ENCODE measurements around the gene NEK2. TPM values are rescaled to one million over a fixed set of nuclear protein-coding genes. Genes with fewer than 3 reads are reported as not detected.

NEK2 gene
- total and polyA plus RNA-seq, 2 of the 13 experiments (the other 11 are each of a cell fraction or from before 2014, with no cell fraction given): 10.9 to 40.8 TPM

DNA sequence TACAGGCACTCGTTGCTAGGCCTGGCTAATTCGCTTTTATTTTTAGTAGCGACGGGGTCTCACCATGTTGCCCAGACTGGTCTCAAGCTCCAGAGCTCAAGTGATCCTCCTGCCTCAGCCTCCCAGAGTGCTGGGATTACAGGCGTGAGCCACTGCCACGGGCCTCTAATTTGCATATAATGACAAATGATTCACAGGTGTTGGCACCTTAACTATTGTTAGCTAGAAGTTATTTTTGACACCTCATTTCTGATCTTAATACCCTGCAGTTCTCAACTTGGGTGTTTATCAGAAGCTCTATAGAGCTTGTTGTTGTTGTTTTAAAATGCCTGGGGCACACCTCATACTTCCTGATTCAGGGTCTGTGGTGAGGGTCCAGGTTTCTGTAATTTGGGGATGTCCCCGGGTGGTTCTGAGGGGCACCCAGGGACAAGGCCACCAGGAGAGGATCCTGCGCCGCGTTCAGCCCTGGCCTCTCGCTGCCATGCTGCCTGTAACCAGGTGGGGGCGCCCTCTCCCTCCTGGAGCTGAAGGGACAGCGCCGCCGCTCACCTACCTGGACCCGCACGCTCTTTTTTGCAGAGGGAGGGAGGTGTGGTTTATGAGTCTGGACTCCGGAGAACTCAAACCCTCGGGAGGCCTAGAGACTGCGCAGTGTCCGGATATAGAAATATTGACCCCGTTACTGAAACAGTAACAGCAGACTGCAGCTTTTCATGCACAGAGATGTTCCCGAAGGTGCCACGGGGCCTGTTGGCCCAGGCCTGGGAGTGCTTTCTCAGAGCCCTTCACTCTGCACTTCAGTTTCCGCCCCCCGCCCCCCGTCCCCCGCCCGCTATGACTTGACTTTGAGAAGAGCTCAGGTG lies 23.0 kb upstream of the NEK2 start (continued):
- TF ChIP-seq, protein P1, sequence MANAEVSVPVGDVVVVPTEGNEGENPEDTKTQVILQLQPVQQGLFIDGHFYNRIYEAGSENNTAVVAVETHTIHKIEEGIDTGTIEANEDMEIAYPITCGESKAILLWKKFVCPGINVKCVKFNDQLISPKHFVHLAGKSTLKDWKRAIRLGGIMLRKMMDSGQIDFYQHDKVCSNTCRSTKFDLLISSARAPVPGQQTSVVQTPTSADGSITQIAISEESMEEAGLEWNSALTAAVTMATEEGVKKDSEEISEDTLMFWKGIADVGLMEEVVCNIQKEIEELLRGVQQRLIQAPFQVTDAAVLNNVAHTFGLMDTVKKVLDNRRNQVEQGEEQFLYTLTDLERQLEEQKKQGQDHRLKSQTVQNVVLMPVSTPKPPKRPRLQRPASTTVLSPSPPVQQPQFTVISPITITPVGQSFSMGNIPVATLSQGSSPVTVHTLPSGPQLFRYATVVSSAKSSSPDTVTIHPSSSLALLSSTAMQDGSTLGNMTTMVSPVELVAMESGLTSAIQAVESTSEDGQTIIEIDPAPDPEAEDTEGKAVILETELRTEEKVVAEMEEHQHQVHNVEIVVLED (CRISPR knock-in tag; IDR thresholded peaks at IDR 0.05; ENCODE audit: borderline replicate concordance): peak; percentile 33; the same call in 1 of the 2 replicates
- TF ChIP-seq ZNF547 (CRISPR knock-in tag; IDR thresholded peaks at IDR 0.05) (0 out of 2 replicates have a peak, but pooled peaks have one; percentile 76), NCOA1 (CRISPR knock-in tag; IDR thresholded peaks at IDR 0.05) (no peak), SMC3 (IDR thresholded peaks at IDR 0.05; ENCODE audit: low read length) (peak; percentile 73), MIXL1 (CRISPR knock-in tag; IDR thresholded peaks at IDR 0.05) (peak; percentile 86; the same call in 1 of the 2 replicates), MXI1 (IDR thresholded peaks at IDR 0.05; ENCODE audit: borderline replicate concordance, low read depth, low read length) (peak; percentile 71; the same call in 2 of the 3 replicates), ZNF263 (CRISPR knock-in tag; IDR thresholded peaks at IDR 0.05) (peak; percentile 39; the same call in 1 of the 2 replicates), ZBTB1 (CRISPR knock-in tag; IDR thresholded peaks at IDR 0.05; ENCODE audit: borderline replicate concordance) (no peak)
- TF ChIP-seq, protein P2, sequence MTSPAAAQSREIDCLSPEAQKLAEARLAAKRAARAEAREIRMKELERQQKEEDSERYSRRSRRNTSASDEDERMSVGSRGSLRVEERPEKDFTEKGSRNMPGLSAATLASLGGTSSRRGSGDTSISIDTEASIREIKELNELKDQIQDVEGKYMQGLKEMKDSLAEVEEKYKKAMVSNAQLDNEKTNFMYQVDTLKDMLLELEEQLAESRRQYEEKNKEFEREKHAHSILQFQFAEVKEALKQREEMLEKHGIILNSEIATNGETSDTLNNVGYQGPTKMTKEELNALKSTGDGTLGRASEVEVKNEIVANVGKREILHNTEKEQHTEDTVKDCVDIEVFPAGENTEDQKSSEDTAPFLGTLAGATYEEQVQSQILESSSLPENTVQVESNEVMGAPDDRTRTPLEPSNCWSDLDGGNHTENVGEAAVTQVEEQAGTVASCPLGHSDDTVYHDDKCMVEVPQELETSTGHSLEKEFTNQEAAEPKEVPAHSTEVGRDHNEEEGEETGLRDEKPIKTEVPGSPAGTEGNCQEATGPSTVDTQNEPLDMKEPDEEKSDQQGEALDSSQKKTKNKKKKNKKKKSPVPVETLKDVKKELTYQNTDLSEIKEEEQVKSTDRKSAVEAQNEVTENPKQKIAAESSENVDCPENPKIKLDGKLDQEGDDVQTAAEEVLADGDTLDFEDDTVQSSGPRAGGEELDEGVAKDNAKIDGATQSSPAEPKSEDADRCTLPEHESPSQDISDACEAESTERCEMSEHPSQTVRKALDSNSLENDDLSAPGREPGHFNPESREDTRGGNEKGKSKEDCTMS (CRISPR knock-in tag; conservative IDR thresholded peaks at IDR 0.05): no peak
- TF ChIP-seq, protein P3, sequence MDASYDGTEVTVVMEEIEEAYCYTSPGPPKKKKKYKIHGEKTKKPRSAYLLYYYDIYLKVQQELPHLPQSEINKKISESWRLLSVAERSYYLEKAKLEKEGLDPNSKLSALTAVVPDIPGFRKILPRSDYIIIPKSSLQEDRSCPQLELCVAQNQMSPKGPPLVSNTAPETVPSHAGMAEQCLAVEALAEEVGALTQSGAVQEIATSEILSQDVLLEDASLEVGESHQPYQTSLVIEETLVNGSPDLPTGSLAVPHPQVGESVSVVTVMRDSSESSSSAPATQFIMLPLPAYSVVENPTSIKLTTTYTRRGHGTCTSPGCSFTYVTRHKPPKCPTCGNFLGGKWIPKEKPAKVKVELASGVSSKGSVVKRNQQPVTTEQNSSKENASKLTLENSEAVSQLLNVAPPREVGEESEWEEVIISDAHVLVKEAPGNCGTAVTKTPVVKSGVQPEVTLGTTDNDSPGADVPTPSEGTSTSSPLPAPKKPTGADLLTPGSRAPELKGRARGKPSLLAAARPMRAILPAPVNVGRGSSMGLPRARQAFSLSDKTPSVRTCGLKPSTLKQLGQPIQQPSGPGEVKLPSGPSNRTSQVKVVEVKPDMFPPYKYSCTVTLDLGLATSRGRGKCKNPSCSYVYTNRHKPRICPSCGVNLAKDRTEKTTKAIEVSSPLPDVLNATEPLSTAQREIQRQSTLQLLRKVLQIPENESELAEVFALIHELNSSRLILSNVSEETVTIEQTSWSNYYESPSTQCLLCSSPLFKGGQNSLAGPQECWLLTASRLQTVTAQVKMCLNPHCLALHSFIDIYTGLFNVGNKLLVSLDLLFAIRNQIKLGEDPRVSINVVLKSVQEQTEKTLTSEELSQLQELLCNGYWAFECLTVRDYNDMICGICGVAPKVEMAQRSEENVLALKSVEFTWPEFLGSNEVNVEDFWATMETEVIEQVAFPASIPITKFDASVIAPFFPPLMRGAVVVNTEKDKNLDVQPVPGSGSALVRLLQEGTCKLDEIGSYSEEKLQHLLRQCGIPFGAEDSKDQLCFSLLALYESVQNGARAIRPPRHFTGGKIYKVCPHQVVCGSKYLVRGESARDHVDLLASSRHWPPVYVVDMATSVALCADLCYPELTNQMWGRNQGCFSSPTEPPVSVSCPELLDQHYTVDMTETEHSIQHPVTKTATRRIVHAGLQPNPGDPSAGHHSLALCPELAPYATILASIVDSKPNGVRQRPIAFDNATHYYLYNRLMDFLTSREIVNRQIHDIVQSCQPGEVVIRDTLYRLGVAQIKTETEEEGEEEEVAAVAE (CRISPR knock-in tag; IDR thresholded peaks at IDR 0.05; ENCODE audit: borderline replicate concordance): 0 out of 2 replicates have a peak, but pooled peaks have one; percentile 30
- TF ChIP-seq, protein P4, sequence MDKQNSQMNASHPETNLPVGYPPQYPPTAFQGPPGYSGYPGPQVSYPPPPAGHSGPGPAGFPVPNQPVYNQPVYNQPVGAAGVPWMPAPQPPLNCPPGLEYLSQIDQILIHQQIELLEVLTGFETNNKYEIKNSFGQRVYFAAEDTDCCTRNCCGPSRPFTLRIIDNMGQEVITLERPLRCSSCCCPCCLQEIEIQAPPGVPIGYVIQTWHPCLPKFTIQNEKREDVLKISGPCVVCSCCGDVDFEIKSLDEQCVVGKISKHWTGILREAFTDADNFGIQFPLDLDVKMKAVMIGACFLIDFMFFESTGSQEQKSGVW (CRISPR knock-in tag; IDR thresholded peaks at IDR 0.05; ENCODE audit: borderline replicate concordance): no peak
- TF ChIP-seq, protein P5, sequence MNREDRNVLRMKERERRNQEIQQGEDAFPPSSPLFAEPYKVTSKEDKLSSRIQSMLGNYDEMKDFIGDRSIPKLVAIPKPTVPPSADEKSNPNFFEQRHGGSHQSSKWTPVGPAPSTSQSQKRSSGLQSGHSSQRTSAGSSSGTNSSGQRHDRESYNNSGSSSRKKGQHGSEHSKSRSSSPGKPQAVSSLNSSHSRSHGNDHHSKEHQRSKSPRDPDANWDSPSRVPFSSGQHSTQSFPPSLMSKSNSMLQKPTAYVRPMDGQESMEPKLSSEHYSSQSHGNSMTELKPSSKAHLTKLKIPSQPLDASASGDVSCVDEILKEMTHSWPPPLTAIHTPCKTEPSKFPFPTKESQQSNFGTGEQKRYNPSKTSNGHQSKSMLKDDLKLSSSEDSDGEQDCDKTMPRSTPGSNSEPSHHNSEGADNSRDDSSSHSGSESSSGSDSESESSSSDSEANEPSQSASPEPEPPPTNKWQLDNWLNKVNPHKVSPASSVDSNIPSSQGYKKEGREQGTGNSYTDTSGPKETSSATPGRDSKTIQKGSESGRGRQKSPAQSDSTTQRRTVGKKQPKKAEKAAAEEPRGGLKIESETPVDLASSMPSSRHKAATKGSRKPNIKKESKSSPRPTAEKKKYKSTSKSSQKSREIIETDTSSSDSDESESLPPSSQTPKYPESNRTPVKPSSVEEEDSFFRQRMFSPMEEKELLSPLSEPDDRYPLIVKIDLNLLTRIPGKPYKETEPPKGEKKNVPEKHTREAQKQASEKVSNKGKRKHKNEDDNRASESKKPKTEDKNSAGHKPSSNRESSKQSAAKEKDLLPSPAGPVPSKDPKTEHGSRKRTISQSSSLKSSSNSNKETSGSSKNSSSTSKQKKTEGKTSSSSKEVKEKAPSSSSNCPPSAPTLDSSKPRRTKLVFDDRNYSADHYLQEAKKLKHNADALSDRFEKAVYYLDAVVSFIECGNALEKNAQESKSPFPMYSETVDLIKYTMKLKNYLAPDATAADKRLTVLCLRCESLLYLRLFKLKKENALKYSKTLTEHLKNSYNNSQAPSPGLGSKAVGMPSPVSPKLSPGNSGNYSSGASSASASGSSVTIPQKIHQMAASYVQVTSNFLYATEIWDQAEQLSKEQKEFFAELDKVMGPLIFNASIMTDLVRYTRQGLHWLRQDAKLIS (CRISPR knock-in tag; IDR thresholded peaks at IDR 0.05): no peak

Data from HepG2 (cell line).